Sciatic nerve (tissue), 2 donors: ENCODE data around the gene SLU7. TPM values are rescaled to one million over a fixed set of nuclear protein-coding genes. Genes with fewer than 3 reads are reported as not detected.
A peak's percentile ranks its signal among the peaks of the same experiment; 100 is the strongest.

ENCODE experiments used
- ATAC-seq: fragments of 200-7000 bp; cut with Tn5 transposase; one replicate; pipeline ENCODE4 v1.9.1; 2020; ENCODE audit warnings: mild to moderate bottlenecking, moderate library complexity
- DNase-seq: peaks from one replicate; pipeline ENCODE4 v3.0.0-alpha.2; 2020; ENCODE audit warnings: low spot score
- intact Hi-C: fragments of 100-400 bp; cut with DNase I; formaldehyde crosslinking; loops from one replicate; pipeline ENCODE4 v1.14.2; 2022
- total RNA-seq: library from RNA; stranded (reverse); fragmentation: NEBNext Ultra II Directional; extraction: Animal tissue kit (Norgen Biotek cat#: 25700); gene quantifications from one replicate; pipeline ENCODE4 v1.2.1, GENCODE V29; 2021
- donor health status: DM: no; HTN: no; CAD: no.
- donor health status: DM: no; HTN: no; CAD: no.

SLU7 gene
- total RNA-seq, 1 donor from 2014 or later = 60.7 TPM

DNA sequence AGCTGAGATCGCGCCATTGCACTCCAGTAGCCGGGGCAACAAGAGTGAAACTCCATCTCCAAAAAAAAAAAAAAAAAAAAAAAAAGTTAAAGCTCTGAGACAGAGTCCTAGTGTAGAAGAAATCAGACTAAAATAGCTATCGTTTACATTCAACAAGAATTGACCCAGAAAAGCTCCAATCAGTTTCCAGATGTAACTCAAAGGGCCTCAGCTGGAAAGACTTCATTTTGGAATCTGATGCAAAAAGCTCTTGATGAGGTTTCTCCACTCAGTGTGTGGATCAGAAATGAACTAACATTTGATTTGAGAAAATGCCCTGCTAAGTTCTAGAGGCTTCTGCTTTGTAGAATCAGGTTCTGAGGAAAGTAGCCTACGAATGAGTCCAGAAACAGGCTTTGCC, 41.2 kb downstream of the SLU7 start:
- intact Hi-C loops = no loop called here
- ATAC-seq (no peak), DNase-seq (no peak)

GRCh38 chr5:160376416-160376815, 42.5 kb downstream of the SLU7 start:
- DNase-seq = no peak
- ATAC-seq = no peak
- intact Hi-C loops = no loop called here

GRCh38 chr5:160375701-160376100, 43.2 kb downstream of the SLU7 start:
- intact Hi-C loops = no loop called here
- DNase-seq (no peak), ATAC-seq (no peak)

- no peak for DNase-seq
- no peak for ATAC-seq
- intact Hi-C loops = no loop called here
Measured at GRCh38 chr5:160375166-160375565, 43.7 kb downstream of the SLU7 start.

- DNase-seq (no peak), ATAC-seq (no peak)
- intact Hi-C loops = no loop called here
Measured at GRCh38 chr5:160371294-160371693, 47.6 kb downstream of the SLU7 start.

DNA sequence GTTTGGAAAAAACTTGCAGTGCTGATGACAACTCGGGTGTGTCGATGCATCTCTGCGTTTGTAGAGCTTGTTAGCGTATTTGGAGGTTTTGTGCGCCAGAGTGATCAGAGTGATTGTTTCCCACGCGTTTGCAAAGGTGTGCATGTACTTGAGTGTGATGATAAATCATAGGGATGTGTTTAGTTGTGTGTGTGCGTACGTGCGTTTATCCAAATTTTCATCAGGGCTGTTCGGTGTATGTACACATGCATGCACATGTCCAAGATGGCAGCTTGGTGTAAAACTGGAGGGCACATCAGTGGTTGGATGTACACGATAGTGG, 48.2 kb downstream of the SLU7 start:
- DNase-seq (no peak), ATAC-seq (peak; percentile 25)
- intact Hi-C loops = no loop called here

GRCh38 chr5:160369990-160370712, 48.7 kb downstream of the SLU7 start, which contains the start of gene C1QTNF2:
Gene C1QTNF2 (minus strand): TSS chr5:160370626. CDS start chr5:160355011, 15,615 bp downstream.
- ATAC-seq = peak; percentile 80
- intact Hi-C loops = no loop called here
- DNase-seq = peak; percentile 71

- DNase-seq = no peak
- intact Hi-C loops = no loop called here
- ATAC-seq = no peak
Measured at GRCh38 chr5:160367885-160368284, 51.0 kb downstream of the SLU7 start.

GRCh38 chr5:160367261-160367660, 51.6 kb downstream of the SLU7 start:
- no peak for ATAC-seq
- no peak for DNase-seq
- intact Hi-C loops = no loop called here

DNA sequence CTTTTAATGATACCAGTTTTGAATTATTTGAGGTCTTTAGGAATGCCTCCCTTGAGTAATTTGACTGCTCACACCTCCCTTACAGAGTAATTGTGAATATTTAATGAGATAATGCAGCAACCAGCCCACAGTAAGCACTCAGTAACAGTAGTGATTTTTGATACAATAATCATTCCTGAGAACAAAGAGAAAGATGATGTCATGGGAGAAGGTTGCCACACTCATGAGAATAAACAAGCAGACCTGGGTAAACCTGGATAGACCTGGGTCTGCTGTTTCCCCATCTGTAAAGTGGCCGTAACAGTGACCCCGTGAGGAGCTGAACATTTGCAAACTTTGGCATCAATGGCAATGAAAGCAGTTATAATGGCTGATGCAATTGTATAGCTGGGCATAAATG, 52.7 kb downstream of the SLU7 start:
- intact Hi-C loops = no loop called here
- no peak for ATAC-seq

GRCh38 chr5:160363660-160364395, 55.1 kb downstream of the SLU7 start:
- no peak for DNase-seq
- intact Hi-C loops = no loop called here
- peak; percentile 33 for ATAC-seq

More for the DNA sequence above, 52.7 kb downstream of the SLU7 start:
- DNase-seq = no peak

DNA sequence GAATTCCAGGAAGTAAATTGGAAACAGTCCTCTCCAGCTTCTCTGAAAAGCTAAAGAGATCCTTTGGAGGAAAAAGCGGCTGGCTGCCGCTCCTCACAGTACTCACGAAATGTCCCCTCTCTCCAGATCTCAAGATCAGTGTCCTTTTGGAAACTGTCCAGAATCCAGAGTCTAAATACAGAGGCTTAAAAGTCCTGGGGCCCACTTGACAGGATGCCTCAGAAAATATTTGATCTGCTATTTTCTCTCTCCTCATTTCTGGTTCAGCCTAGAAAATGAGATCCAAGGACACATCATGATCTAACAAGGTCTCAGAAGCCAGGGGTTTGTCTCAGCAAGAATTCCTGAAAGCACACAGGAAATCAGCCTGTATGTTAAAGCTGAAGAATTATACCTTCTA, 55.7 kb downstream of the SLU7 start:
- DNase-seq (no peak), ATAC-seq (peak; percentile 68)
- intact Hi-C loops = no loop called here

GRCh38 chr5:160361624-160362228, 57.2 kb downstream of the SLU7 start:
- DNase-seq (no peak), ATAC-seq (no peak)
- intact Hi-C loops = no loop called here

GRCh38 chr5:160360310-160360709, 58.6 kb downstream of the SLU7 start:
- intact Hi-C loops = no loop called here
- ATAC-seq (no peak), DNase-seq (no peak)

DNA sequence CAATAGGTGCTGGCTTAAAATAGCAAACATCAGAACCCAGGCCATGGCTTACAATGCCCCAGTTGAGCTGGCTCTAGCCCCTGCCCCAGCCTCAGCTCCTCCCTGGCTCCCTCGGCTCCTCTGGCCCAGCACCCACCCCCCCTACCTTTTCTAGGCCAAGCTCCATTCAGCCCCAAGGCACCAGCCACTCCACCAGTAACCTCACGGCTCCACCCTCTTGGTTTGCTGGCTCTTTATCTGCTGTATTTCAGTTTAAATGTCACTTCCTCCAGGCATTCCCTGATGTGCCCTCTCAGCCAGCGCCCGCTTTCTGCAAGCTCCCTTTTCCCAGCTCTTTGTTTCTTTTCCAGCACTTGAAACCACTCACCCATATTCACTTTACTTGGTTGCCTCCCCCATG, 59.1 kb downstream of the SLU7 start:
- no peak for DNase-seq
- intact Hi-C loops = no loop called here
- no peak for ATAC-seq

DNA sequence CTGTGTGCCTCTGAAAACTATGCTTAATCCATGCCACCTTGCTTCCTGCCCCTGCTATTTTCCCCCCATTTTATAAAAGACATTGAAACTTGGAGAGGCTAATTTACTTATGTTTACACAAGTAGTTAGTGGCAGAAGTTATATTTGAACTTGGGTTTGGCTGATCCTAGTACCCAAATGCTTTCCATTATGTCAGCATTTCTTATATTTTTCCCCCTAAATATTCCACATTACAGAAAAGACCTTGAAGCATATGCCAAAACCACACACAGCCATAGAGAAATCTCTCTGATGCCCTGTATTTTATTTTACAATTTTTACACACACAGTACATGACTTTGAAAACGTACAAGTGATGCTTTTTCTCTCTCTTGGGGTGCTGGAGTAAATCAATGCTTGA, 59.6 kb downstream of the SLU7 start:
- DNase-seq (no peak), ATAC-seq (no peak)
- intact Hi-C loops = no loop called here

- ATAC-seq = peak; percentile 88
- peak; percentile 67 for DNase-seq
- intact Hi-C loops = no loop called here
Measured at GRCh38 chr5:160357861-160358411, 60.9 kb downstream of the SLU7 start.

DNA sequence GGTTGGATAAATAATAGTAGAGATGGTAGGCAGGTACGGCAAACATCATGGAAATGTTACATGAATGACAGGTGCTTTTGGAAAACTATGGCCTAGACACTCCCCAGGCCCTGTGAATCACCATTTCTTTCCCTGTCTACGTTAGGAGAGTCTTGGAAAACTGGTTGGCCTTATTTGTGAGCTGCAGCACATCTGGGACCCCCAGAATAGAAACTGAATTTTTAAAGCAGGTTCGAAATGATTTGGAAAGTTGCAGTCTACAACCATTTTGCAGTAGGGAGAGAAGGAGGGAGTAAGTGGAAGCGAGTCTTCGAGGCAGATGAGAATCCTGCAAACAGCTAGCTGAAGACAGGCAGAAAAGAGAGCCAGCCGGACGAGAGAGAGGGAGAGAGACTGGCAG, 61.5 kb downstream of the SLU7 start:
- no peak for DNase-seq
- ATAC-seq = peak; percentile 8
- intact Hi-C loops = no loop called here

DNA sequence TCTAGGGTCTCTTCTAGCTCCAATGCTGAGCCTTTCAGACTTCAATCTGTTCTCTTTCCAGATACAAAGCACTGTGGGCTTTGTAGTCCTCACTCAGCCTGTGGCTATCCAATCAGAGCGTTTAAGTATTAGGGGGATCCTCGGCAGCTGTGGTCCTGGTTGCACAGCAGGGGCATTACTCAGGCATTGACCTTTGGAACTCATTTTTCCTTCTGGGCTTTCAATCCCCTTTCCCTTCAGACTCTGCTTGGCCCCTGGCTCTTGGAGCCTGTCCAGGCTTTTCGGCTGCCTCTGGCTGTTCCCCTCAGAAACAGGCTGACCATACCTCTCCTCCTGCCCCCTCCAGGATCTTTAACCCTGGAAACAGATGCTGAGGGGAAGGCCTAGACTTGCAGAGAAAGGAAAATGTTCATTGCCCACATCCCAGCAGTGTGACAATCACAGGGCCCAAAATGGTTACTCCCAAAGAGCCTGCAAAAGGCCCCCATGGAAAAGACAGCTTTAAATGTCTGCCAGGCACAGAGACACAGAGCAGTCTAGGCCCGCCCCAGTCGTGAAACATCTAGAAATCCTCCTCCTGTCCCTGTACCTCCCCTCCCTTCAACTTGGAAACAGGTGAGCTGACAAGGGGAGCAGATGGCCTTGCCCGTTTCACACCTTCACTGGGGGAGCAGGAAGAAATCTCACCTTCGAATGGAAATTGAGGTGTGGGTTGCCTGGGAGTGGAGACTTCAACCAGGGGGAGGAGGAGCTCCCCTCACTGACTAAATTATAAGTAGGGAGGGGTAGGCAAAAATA, 62.1 kb downstream of the SLU7 start:
- intact Hi-C loops = no loop called here
- ATAC-seq (no peak), DNase-seq (no peak)
